H1 (cell line): ENCODE measurements around the gene ULK1. TPM values are rescaled to one million over a fixed set of nuclear protein-coding genes. Genes with fewer than 3 reads are reported as not detected.

Source experiments
- KDM5A ChIP-seq: fragments of 200-600 bp; IDR thresholded peaks from 2 replicates; pipeline ENCODE4 v1.7.1; 2012; ENCODE audit warnings: mild to moderate bottlenecking, low read length, inconsistent platforms, mixed read lengths
- RNF2 ChIP-seq: fragments of 200-900, 300-1000 bp; sonication (generic); IDR thresholded peaks from 2 replicates; pipeline ENCODE4 v1.7.1; 2016; ENCODE audit warnings: borderline replicate concordance, low read depth, mild to moderate bottlenecking, antibody characterized with exemption, low read length; ENCODE audit not compliant: poor library complexity, severe bottlenecking; ENCODE audit errors: missing control alignments
- SIN3A ChIP-seq, 2 experiments: IDR thresholded peaks in 1 of 2; conservative IDR thresholded peaks in 1 of 2; 2 replicates each; pipeline ENCODE4 v1.6.1; 2011 to 2012; ENCODE audit warnings: low read length in 2 of 2, improper control_type of control experiment in 1 of 2, low read depth in 1 of 2, mild to moderate bottlenecking in 1 of 2
- polyA plus RNA-seq, 7 experiments: library from polyadenylated mRNA; depleted of rRNA in 3 of 7; stranded (reverse) in 5 of 7; unstranded in 2 of 7; fragments of >200 nt in 5 of 7; fragments of 200-250 nt in 2 of 7; gene quantifications; 1 replicate in 5 of 7; 2 replicates in 1 of 7; 4 replicates in 1 of 7; pipeline versions ENCODE4 v1.2.1 to v1.2.3, GENCODE V29; 2011 to 2013; ENCODE audit warnings: missing spikeins in 2 of 7, mixed read lengths in 2 of 7
- total RNA-seq: library from RNA; stranded (reverse); fragmentation: NEBNext Ultra II Directional; extraction: Animal tissue kit (Norgen Biotek cat#: 25700); gene quantifications from 2 replicates; pipeline ENCODE4 v1.2.1, GENCODE V29; 2021

Gene ULK1
- total and polyA plus RNA-seq, 2 of the 8 experiments (the other 6 are each of a cell fraction or from before 2014, with no cell fraction given) = 13.0 to 44.1 TPM

- TF ChIP-seq RNF2 = no peak
- no peak for TF ChIP-seq KDM5A
- TF ChIP-seq SIN3A (conservative IDR thresholded peaks at IDR 0.05 in 1 of 2, IDR thresholded peaks at IDR 0.05 in 1 of 2; ENCODE audit: low read depth in 1 of 2, low read length in 2 of 2) = no peak
Measured at GRCh38 chr12:131897276-131897675, 2.9 kb downstream of the ULK1 start (continued).
